Psoas muscle (tissue), 8 donors: Measurements from ENCODE around the gene PATZ1. TPM values are rescaled to one million over a fixed set of nuclear protein-coding genes. Genes with fewer than 3 reads are reported as not detected.

Experiments
- ATAC-seq, 4 donors: fragments of 200-7000 bp; cut with Tn5 transposase; one replicate each; pipeline ENCODE4 v1.9.1; 2020; ENCODE audit warnings: moderate library complexity in 3 of 4, mild to moderate bottlenecking in 2 of 4
- DNase-seq, 2 donors: peaks; one replicate each; pipeline ENCODE4 v3.0.0-alpha.2; 2020
- H3K27ac ChIP-seq: fragments of 200-600 bp; one replicate; pipeline ENCODE4 v1.8.0; 2022
- H3K27me3 ChIP-seq, 3 donors: fragments of 200-600 bp in 1 of 3; one replicate each; pipeline versions ENCODE4 v1.6.1 to v1.8.0; 2013 to 2022; ENCODE audit warnings: low read length in 2 of 3, mild to moderate bottlenecking in 2 of 3, moderate library complexity in 1 of 3; ENCODE audit not compliant: insufficient read depth in 3 of 3
- H3K36me3 ChIP-seq, 2 donors: fragments of 200-600 bp in 1 of 2; one replicate each; pipeline versions ENCODE4 v1.6.1 to v1.8.0; 2013 to 2022; ENCODE audit warnings: low read depth in 1 of 2, mild to moderate bottlenecking in 1 of 2, moderate library complexity in 1 of 2; ENCODE audit not compliant: insufficient read depth in 1 of 2
- H3K4me1 ChIP-seq: fragments of 200-600 bp; one replicate; pipeline ENCODE4 v1.8.0; 2022
- H3K4me3 ChIP-seq: fragments of 200-600 bp; one replicate; pipeline ENCODE4 v1.8.0; 2022; ENCODE audit warnings: mild to moderate bottlenecking
- H3K9me3 ChIP-seq: fragments of 200-600 bp; one replicate; pipeline ENCODE4 v1.8.0; 2022
- WGBS, 3 donors: extraction: QIAGEN DNeasy Blood & Tissue Kit; methylation state at CpG; one replicate each; pipeline versions ENCODE4 v1.1.6 to v1.1.7; 2013; 5-methylcytosine and 5-hydroxymethylcytosine counted together
- intact Hi-C, 2 donors: fragments of 100-400 bp; cut with DNase I; formaldehyde crosslinking; loops; one replicate each; pipeline versions ENCODE4 v1.11.0 to v1.14.2; 2022
- polyA plus RNA-seq, 3 donors: library from polyadenylated mRNA; stranded (reverse); fragments of 200-250 nt; gene quantifications; one replicate each; pipeline ENCODE4 v1.2.3, GENCODE V29; 2013
- total RNA-seq, 4 donors: library from RNA; stranded (reverse); fragmentation: NEBNext Ultra II Directional in 2 of 4; extraction: Animal tissue kit (Norgen Biotek cat#: 25700) in 2 of 4; gene quantifications; one replicate each; pipeline versions ENCODE4 v1.2.1 to v1.2.4, GENCODE V29; 2021 to 2023
- TF ChIP-seq, protein P1 (sequence below): fragments of 200-600 bp; IDR thresholded peaks from one replicate; pipeline ENCODE4 v1.8.0; 2022; ENCODE audit warnings: antibody characterized with exemption
- donor health status: healthy with polysubstance abuse.
- donor health status: DM: no; HTN: no; CAD: no; lungs with moderate emphysema.
- donor health status: Bipolar disorder and iron deficiency.
- donor health status: healthy.
- donor health status: DM: yes; HTN: yes; CAD: no.
- donor health status: DM: no; HTN: no; CAD: no.
- donor health status: DM: no; HTN: no; CAD: no.
- donor health status: DM: yes; HTN: yes; CAD: no.

PATZ1 gene
- total and polyA plus RNA-seq, 7 donors = 5.2 to 14.2 (median 9.2) TPM

DNA sequence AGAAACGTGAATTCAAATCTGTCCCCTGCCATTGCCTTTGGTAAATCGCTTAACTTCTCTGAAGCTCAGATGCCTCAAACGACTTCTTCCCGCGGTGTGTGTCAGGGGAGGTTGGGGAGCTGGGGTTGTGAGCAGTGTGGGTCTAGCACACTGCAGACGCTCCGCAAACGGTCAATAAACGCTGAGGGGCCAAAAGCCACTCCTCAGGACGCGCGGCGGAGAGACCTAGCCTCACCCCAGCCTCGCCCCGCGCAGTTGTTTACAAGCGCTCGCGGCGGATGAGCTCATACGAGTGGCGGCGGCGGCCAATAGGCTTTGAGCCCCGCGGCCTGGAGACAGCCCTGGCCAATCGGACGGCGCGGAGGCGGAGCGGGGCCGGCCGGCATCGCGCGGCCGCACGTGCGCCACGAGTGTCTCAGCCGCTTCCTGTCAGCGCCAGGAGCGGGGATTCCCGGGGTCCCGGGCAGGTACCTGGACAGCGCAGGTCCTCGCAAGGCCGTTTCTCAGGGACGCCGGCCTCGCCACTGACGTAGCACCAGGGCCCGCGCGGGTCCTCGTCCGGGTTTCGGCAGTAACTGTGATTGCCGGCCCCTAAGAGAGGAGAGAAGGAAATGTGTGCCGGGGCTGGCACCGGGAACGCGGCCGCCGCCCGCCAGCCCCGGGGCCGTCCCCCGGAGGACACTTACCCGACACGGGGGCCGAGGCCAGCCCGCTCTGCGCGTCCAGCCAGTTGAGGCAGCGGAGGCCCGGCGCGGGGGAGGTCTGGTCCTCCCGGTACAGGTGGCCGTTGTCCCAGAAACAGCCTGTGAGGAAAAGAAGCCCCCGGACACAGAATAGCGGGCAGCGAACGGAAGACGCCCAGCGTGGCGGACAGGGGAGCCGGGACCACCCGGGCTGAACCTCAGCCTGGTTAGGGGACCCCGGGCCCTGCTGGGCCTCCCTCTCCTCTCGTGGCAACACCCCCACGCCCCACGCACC is 55.4 kb downstream of the PATZ1 start:
- Histone ChIP-seq H3K36me3 (peaks cover 0 to 40% of the 10 kb centered on the region in 2 donors), H3K4me3 (peak overlapping the region; percentile 87), H3K9me3 (no peaks in the 10 kb centered on the region), H3K27ac (peak overlapping the region; percentile 98), H3K4me1 (peaks cover 40% of the 10 kb centered on the region), H3K27me3 (no peaks in the 10 kb centered on the region)
- ATAC-seq (peak; percentile 88 to 94 (median 91)), DNase-seq (peak; percentile 96 to 98)
- 0 to 1% (median 1%) methylated on average over 67 to 95 of the region's 95 CpGs for WGBS, 3 donors
- TF ChIP-seq, protein P1, sequence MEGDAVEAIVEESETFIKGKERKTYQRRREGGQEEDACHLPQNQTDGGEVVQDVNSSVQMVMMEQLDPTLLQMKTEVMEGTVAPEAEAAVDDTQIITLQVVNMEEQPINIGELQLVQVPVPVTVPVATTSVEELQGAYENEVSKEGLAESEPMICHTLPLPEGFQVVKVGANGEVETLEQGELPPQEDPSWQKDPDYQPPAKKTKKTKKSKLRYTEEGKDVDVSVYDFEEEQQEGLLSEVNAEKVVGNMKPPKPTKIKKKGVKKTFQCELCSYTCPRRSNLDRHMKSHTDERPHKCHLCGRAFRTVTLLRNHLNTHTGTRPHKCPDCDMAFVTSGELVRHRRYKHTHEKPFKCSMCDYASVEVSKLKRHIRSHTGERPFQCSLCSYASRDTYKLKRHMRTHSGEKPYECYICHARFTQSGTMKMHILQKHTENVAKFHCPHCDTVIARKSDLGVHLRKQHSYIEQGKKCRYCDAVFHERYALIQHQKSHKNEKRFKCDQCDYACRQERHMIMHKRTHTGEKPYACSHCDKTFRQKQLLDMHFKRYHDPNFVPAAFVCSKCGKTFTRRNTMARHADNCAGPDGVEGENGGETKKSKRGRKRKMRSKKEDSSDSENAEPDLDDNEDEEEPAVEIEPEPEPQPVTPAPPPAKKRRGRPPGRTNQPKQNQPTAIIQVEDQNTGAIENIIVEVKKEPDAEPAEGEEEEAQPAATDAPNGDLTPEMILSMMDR = no peak
- intact Hi-C loops = loop anchor here in 1 of 2 donors (5.0 kb wide), 1 partner anchor 52 kb away; no protein-coding TSS in a partner anchor

DNA sequence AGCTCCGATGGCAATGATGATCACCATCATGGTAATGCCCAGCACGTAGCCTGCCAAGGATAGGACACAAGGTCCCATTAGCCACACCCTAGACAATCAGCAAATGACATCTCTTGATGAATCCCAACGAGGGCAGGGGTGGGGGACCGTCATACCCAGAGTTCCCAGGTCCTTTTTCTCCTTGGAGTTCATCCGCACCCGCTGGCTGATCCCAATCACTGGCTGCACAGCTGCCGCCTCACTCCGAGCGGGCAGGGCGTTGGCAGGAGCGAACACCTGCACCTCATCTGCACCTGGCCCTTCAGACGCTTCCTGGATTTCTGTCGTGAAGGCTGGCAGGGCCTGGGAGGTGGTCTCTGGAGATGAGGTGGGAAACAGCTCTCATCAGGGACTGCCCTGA is 56.8 kb downstream of the PATZ1 start:
- ATAC-seq = no peak

DNA sequence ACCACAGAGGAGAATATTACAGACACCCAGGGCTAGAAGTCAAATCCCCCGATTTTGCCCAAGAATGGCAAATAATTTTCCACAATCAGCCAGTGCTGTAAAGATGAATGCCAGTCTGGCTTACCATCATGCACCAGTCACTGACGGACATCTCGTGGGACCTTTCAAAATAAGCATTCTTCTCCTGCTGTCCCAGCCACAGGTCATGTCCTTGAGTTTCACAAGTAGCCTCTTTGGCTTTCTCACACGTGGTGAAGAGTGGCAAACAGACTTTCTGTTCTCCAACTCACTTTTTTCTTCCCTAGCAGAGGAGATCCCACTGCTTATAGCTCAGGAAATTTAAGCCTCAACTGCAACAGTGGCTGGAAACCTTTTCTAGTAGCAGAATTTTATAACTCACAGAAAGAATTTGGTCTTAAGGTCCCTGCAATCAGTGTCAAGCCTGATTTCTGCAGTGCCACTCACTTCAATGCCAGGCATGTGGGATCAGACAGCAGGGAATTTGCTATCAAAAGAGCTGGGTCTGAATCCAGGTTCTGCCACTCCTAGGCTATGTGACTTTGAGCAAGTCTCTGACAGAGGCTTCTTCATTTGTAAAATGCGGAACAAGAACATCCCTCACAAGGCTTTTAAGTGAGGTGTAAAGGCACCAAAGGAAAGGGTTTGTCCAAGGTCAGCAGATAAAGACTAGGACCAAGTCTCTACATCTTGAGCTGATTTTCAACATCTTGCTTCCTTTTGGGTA is 57.5 kb downstream of the PATZ1 start:
- DNase-seq (no peak), ATAC-seq (no peak)
- intact Hi-C loops = no loop called here
- Histone ChIP-seq H3K4me3 (no peak overlapping the region), H3K9me3 (no peaks in the 10 kb centered on the region), H3K4me1 (peaks cover 32% of the 10 kb centered on the region), H3K27me3 (no peaks in the 10 kb centered on the region), H3K36me3 (peaks cover 3 to 61% of the 10 kb centered on the region in 2 donors), H3K27ac (peak overlapping the region; percentile 98)
- TF ChIP-seq, protein P1 = no peak
- 70 to 73% (median 71%) methylated on average over 5 of the region's 5 CpGs for WGBS, 3 donors

More for the DNA sequence above, 56.8 kb downstream of the PATZ1 start:
- Histone ChIP-seq H3K4me1 (peaks cover 32% of the 10 kb centered on the region), H3K36me3 (peaks cover 3 to 54% of the 10 kb centered on the region in 2 donors), H3K27me3 (no peaks in the 10 kb centered on the region), H3K9me3 (no peaks in the 10 kb centered on the region), H3K27ac (peak overlapping the region; percentile 98), H3K4me3 (no peak overlapping the region)
- DNase-seq = no peak
- 70 to 83% (median 79%) methylated on average over 13 of the region's 13 CpGs for WGBS, 3 donors
- TF ChIP-seq, protein P1 = no peak
- intact Hi-C loops = no loop called here

DNA sequence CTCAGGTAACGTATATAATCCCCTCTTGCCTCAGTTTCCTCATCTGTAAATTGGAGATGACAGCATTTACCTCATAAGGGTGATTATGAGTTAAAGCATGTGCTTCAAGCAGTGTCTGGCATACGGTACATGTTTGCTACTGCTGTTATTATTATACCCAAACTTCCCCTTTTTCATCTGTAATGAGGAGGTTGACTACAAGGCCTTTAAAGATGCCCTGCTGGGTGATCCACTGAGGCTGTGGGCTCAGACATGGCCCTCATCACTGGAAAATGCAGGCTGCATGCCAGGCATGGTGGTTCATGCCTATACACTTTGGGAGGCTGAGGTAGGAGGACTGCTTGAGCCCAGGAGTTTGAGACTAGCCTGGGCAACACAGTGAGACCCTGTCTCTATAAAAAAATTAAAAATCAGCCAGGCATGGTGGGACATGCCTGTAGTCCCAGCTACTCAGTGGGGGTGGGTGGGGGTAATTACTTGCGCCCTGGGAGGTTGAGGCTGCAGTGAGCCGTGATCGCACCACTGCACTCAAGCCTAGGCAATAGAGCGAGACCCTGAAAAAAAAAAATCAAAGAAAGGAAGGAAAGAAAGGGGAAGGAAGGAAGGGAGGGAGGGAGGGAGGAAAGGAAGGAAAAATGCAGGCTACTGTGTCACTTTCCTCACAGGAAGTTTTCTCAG is 58.2 kb downstream of the PATZ1 start:
- no peak for ATAC-seq
- WGBS, 3 donors = 90 to 92% (median 91%) methylated on average over 6 of the region's 6 CpGs
- TF ChIP-seq, protein P1 = no peak
- Histone ChIP-seq H3K27me3 (no peaks in the 10 kb centered on the region), H3K4me1 (peaks cover 26% of the 10 kb centered on the region), H3K27ac (peak overlapping the region; percentile 98), H3K9me3 (no peaks in the 10 kb centered on the region), H3K4me3 (no peak overlapping the region), H3K36me3 (peaks cover 3 to 68% of the 10 kb centered on the region in 2 donors)
- intact Hi-C loops = no loop called here
- DNase-seq = no peak
